OCI-LY1 (cell line): Measurements from ENCODE around the gene LPGAT1.

Experiments
- H2AFZ ChIP-seq: fragments of 200-600 bp; sonication (generic), shearing (Covaris generic); 2 replicates; pipeline ENCODE4 v1.6.0; 2014; ENCODE audit warnings: antibody characterized with exemption, mild to moderate bottlenecking, low read length
- H3F3A ChIP-seq: fragments of 200-600 bp; sonication (generic), shearing (Covaris generic); 2 replicates; pipeline ENCODE4 v1.6.0; 2014; ENCODE audit warnings: mild to moderate bottlenecking, antibody characterized with exemption, low read length, moderate library complexity; ENCODE audit not compliant: insufficient read depth
- H3K27ac ChIP-seq: fragments of 200-600 bp; sonication (generic); 2 replicates; pipeline ENCODE4 v1.5.1; 2014; ENCODE audit warnings: low read length, mixed run types, mild to moderate bottlenecking, low read depth; ENCODE audit not compliant: poor library complexity, severe bottlenecking
- H3K27me3 ChIP-seq: fragments of 200-600 bp; sonication (generic); 2 replicates; pipeline ENCODE4 v1.6.0; 2014; ENCODE audit warnings: antibody characterized with exemption, mild to moderate bottlenecking, low read length, moderate library complexity; ENCODE audit not compliant: insufficient read depth
- H3K36me3 ChIP-seq: fragments of 200-600 bp; sonication (generic); 2 replicates; pipeline ENCODE4 v1.6.1; 2014; ENCODE audit warnings: mild to moderate bottlenecking, antibody characterized with exemption, low read length, moderate library complexity, mixed read lengths; ENCODE audit not compliant: insufficient read depth
- H3K4me1 ChIP-seq: fragments of 200-600 bp; sonication (generic); 2 replicates; pipeline ENCODE4 v1.5.1; 2014; ENCODE audit warnings: mild to moderate bottlenecking, low read length, moderate library complexity; ENCODE audit not compliant: insufficient read depth, severe bottlenecking
- H3K4me2 ChIP-seq: fragments of 200-600 bp; sonication (generic), shearing (Covaris generic); 2 replicates; pipeline ENCODE4 v1.6.1; 2014; ENCODE audit warnings: low read length
- H3K4me3 ChIP-seq: fragments of 200-600 bp; sonication (generic); 2 replicates; pipeline ENCODE4 v1.5.1; 2014; ENCODE audit warnings: low read length, low read depth, mild to moderate bottlenecking, mixed read lengths; ENCODE audit not compliant: poor library complexity, severe bottlenecking
- H3K79me2 ChIP-seq: fragments of 200-600 bp; shearing (Covaris generic); 2 replicates; pipeline ENCODE4 v1.6.1; 2016; ENCODE audit warnings: mixed run types, low read length, mixed read lengths; ENCODE audit not compliant: insufficient read depth
- H3K9ac ChIP-seq: fragments of 200-600 bp; sonication (generic), shearing (Covaris generic); 2 replicates; pipeline ENCODE4 v1.6.1; 2014; ENCODE audit warnings: mild to moderate bottlenecking, low read length, mixed read lengths
- H3K9me2 ChIP-seq: fragments of 200-600 bp; sonication (generic), shearing (Covaris generic); 2 replicates; pipeline ENCODE4 v1.6.1; 2014; ENCODE audit warnings: low read depth, mild to moderate bottlenecking, low read length, mixed read lengths
- H3K9me3 ChIP-seq: fragments of 200-600 bp; shearing (Covaris generic); 2 replicates; pipeline ENCODE4 v1.6.1; 2014; ENCODE audit warnings: low read length, mixed read lengths
- H4K20me1 ChIP-seq: fragments of 200-600 bp; sonication (generic), shearing (Covaris generic); 2 replicates; pipeline ENCODE4 v1.6.0; 2016; ENCODE audit warnings: mild to moderate bottlenecking, low read length; ENCODE audit not compliant: insufficient read depth
- CTCF ChIP-seq: fragments of 200-600 bp; sonication (generic), shearing (Covaris generic); IDR thresholded peaks from 2 replicates; pipeline ENCODE4 v1.5.1; 2017; ENCODE audit warnings: mild to moderate bottlenecking, antibody characterized with exemption, low read length, moderate library complexity, mixed read lengths
- EZH2 ChIP-seq: fragments of 200-600 bp; sonication (generic), shearing (Covaris generic); IDR thresholded peaks from 2 replicates; pipeline ENCODE4 v1.8.0; 2017; ENCODE audit warnings: borderline replicate concordance, mixed run types, mild to moderate bottlenecking, antibody characterized with exemption, low read length, moderate library complexity, mixed read lengths

LPGAT1 gene

GRCh38 chr1:211742272-211742671 lies 88.3 kb downstream of the LPGAT1 start:
- Histone ChIP-seq H3K9me3 (no peaks in the 10 kb centered on the region), H2AFZ (no peak overlapping the region), H3K9ac (no peak overlapping the region), H3K27ac (no peak overlapping the region), H3K4me1 (peaks cover 6% of the 10 kb centered on the region), H3K36me3 (no peaks in the 10 kb centered on the region), H3K27me3 (no peaks in the 10 kb centered on the region), H3F3A (no peaks in the 10 kb centered on the region), H3K4me2 (no peak overlapping the region), H3K9me2 (no peaks in the 10 kb centered on the region), H4K20me1 (no peaks in the 10 kb centered on the region), H3K4me3 (no peak overlapping the region), H3K79me2 (no peaks in the 10 kb centered on the region)
- TF ChIP-seq CTCF, result no peak
- no peak for TF ChIP-seq EZH2

- no peaks in the 10 kb centered on the region for H3K9me2 ChIP-seq
- H2AFZ ChIP-seq, result no peak overlapping the region
- no peaks in the 10 kb centered on the region for H3K36me3 ChIP-seq
- no peaks in the 10 kb centered on the region for H3K79me2 ChIP-seq
- H3K27me3 ChIP-seq, result no peaks in the 10 kb centered on the region
- H3K9me3 ChIP-seq, result no peaks in the 10 kb centered on the region
- no peak for TF ChIP-seq CTCF
- no peak for TF ChIP-seq EZH2
- no peak overlapping the region for H3K9ac ChIP-seq
- peaks cover 6% of the 10 kb centered on the region for H3K4me1 ChIP-seq
- no peak overlapping the region for H3K4me2 ChIP-seq
- H3F3A ChIP-seq, result no peaks in the 10 kb centered on the region
- H3K27ac ChIP-seq, result no peak overlapping the region
- H3K4me3 ChIP-seq, result no peak overlapping the region
- no peaks in the 10 kb centered on the region for H4K20me1 ChIP-seq
Observed at GRCh38 chr1:211741788-211742187, 88.8 kb downstream of the LPGAT1 start.

GRCh38 chr1:211741116-211741515 lies 89.4 kb downstream of the LPGAT1 start:
- H3K4me3 ChIP-seq, result no peak overlapping the region
- H2AFZ ChIP-seq, result no peak overlapping the region
- no peak overlapping the region for H3K27ac ChIP-seq
- H4K20me1 ChIP-seq, result no peaks in the 10 kb centered on the region
- no peak overlapping the region for H3K9ac ChIP-seq
- H3K9me2 ChIP-seq, result no peaks in the 10 kb centered on the region
- no peaks in the 10 kb centered on the region for H3K9me3 ChIP-seq
- H3F3A ChIP-seq, result no peaks in the 10 kb centered on the region
- H3K4me2 ChIP-seq, result no peak overlapping the region
- TF ChIP-seq CTCF (no peak), EZH2 (no peak)
- peaks cover 6% of the 10 kb centered on the region for H3K4me1 ChIP-seq
- H3K27me3 ChIP-seq, result no peaks in the 10 kb centered on the region
- H3K36me3 ChIP-seq, result no peaks in the 10 kb centered on the region
- no peaks in the 10 kb centered on the region for H3K79me2 ChIP-seq
